Keratinocyte (primary cell): Measurements from ENCODE around the gene RNPEP. TPM values are rescaled to one million over a fixed set of nuclear protein-coding genes. Genes with fewer than 3 reads are reported as not detected.

Source experiments
- DNase-seq: peaks from one replicate; pipeline ENCODE4 v3.0.0-alpha.2; 2011; ENCODE audit warnings: low read depth, missing footprints, low spot score
- FAIRE-seq: peaks from 2 replicates; lab custom pipeline; 2011; peaks lifted over from hg19 to GRCh38; lab: Jason Lieb, UNC
- H2AFZ ChIP-seq: 2 replicates; pipeline ENCODE4 v1.6.0; 2012; ENCODE audit warnings: low read length, control low read depth, inconsistent platforms; ENCODE audit not compliant: control insufficient read depth
- H3K27ac ChIP-seq: 2 replicates; pipeline ENCODE4 v1.5.1; 2011; ENCODE audit warnings: low read length; ENCODE audit not compliant: control insufficient read depth, insufficient read depth
- H3K27me3 ChIP-seq: 3 replicates; pipeline ENCODE4 v1.6.0; 2011; ENCODE audit warnings: low read length; ENCODE audit not compliant: control insufficient read depth, insufficient read depth; ENCODE audit errors: extremely low read depth
- H3K36me3 ChIP-seq, 2 experiments: 2 replicates in 1 of 2; 3 replicates in 1 of 2; pipeline ENCODE4 v1.5.1; 2011; ENCODE audit warnings: low read length in 2 of 2, mild to moderate bottlenecking in 1 of 2; ENCODE audit not compliant: control insufficient read depth in 2 of 2, insufficient read depth in 2 of 2; ENCODE audit errors: extremely low read depth in 1 of 2
- H3K4me1 ChIP-seq: 3 replicates; pipeline ENCODE4 v1.5.1; 2011; ENCODE audit warnings: low read length; ENCODE audit not compliant: control insufficient read depth, insufficient read depth; ENCODE audit errors: extremely low read depth
- H3K4me2 ChIP-seq: 3 replicates; pipeline ENCODE4 v1.6.0; 2011; ENCODE audit warnings: low read depth, low read length; ENCODE audit not compliant: control insufficient read depth, insufficient read depth; ENCODE audit errors: extremely low read depth
- H3K4me3 ChIP-seq, 3 experiments: fragments of 200-600 bp in 1 of 3; sonication (generic) in 1 of 3; 2 replicates in 2 of 3; 3 replicates in 1 of 3; pipeline ENCODE4 v1.5.1; 2011 to 2016; ENCODE audit warnings: low read length in 3 of 3, mild to moderate bottlenecking in 3 of 3, control low read depth in 2 of 3, inconsistent platforms in 1 of 3, low read depth in 1 of 3, mixed read lengths in 1 of 3, mixed run types in 1 of 3, moderate library complexity in 1 of 3; ENCODE audit not compliant: control insufficient read depth in 2 of 3, insufficient read depth in 2 of 3; ENCODE audit errors: extremely low read depth in 1 of 3
- H3K79me2 ChIP-seq: 2 replicates; pipeline ENCODE4 v1.6.0; 2012; ENCODE audit warnings: low read length; ENCODE audit not compliant: control insufficient read depth, insufficient read depth
- H3K9ac ChIP-seq: 3 replicates; pipeline ENCODE4 v1.6.0; 2011; ENCODE audit warnings: low read length; ENCODE audit not compliant: control insufficient read depth, insufficient read depth; ENCODE audit errors: extremely low read depth
- H3K9me1 ChIP-seq: 3 replicates; pipeline ENCODE4 v1.6.0; 2011; ENCODE audit warnings: low read length; ENCODE audit not compliant: control insufficient read depth, insufficient read depth; ENCODE audit errors: extremely low read depth
- H3K9me3 ChIP-seq: 2 replicates; pipeline ENCODE4 v1.5.1; 2012; ENCODE audit warnings: low read depth, low read length; ENCODE audit not compliant: control insufficient read depth
- H4K20me1 ChIP-seq: 3 replicates; pipeline ENCODE4 v1.6.0; 2011; ENCODE audit warnings: low read length; ENCODE audit not compliant: control insufficient read depth, insufficient read depth; ENCODE audit errors: extremely low read depth
- CTCF ChIP-seq, 3 experiments: IDR thresholded peaks in 1 of 3; conservative IDR thresholded peaks in 1 of 3; optimal IDR thresholded peaks in 1 of 3; 2 replicates in 2 of 3; 3 replicates in 1 of 3; pipeline versions ENCODE3 to v1.5.1; 2011; ENCODE audit warnings: low read length in 3 of 3, mild to moderate bottlenecking in 3 of 3, moderate library complexity in 2 of 3, control low read depth in 1 of 3, inconsistent platforms in 1 of 3; ENCODE audit not compliant: insufficient read depth in 2 of 3; ENCODE audit errors: extremely low read depth in 1 of 3
- EZH2 ChIP-seq: IDR thresholded peaks from one replicate; pipeline ENCODE4 v1.6.1; 2012; ENCODE audit warnings: inconsistent platforms, mild to moderate bottlenecking, low read length, moderate library complexity
- dilution Hi-C: fragments of 300-500 bp; cut with MboI; formaldehyde crosslinking; loops from one replicate; pipeline ENCODE4 v1.7.0; 2020; ENCODE audit warnings: low sequenced_read_pairs; ENCODE audit not compliant: extremely low pct_ligation_motif_present
- polyA minus RNA-seq, 3 experiments: library from RNA; depleted of rRNA, polyadenylated mRNA; stranded (reverse); fragments of >200 nt; gene quantifications; 1 replicate in 1 of 3; 2 replicates in 1 of 3; 3 replicates in 1 of 3; pipeline ENCODE4 v1.2.3, GENCODE V29; 2011
- polyA plus RNA-seq, 5 experiments: library from polyadenylated mRNA; depleted of rRNA in 3 of 5; stranded (reverse) in 3 of 5; stranded (forward) in 1 of 5; unstranded in 1 of 5; fragments of >200 nt; gene quantifications; 1 replicate in 1 of 5; 2 replicates in 3 of 5; 3 replicates in 1 of 5; pipeline versions ENCODE4 v1.2.1 to v1.2.3, GENCODE V29; 2011 to 2012; ENCODE audit warnings: missing spikeins in 2 of 5, low read depth in 1 of 5, low replicate concordance in 1 of 5

The RNPEP gene
- polyA plus RNA-seq (35.4 to 63.0 TPM (median 59.8 TPM) in 3 replicates), polyA minus RNA-seq (53.5 to 133 TPM (median 56.0 TPM) in 3 replicates)
- 32.3 TPM for polyA plus RNA-seq (2011; ENCODE audit: low read depth)
- polyA plus RNA-seq (2011; cell fraction: cytosol; rRNA removed): 46.5 and 51.2 TPM in 2 replicates
- polyA plus RNA-seq (2011; cell fraction: nucleus; rRNA removed): 71.9 and 75.9 TPM in 2 replicates
- polyA plus RNA-seq (2012; ENCODE audit: low replicate concordance): 66.8 and 71.1 TPM in 2 replicates
- 46.4 TPM for polyA minus RNA-seq (2011; cell fraction: cytosol; rRNA and poly(A)+ RNA removed)
- polyA minus RNA-seq (2011; cell fraction: nucleus; rRNA and poly(A)+ RNA removed): 29.3 and 37.8 TPM in 2 replicates

- TF ChIP-seq EZH2: no peak
- peak in 2 of 3 experiments; percentile 16 to 38 for TF ChIP-seq CTCF (optimal IDR thresholded peaks at IDR 0.05 in 1 of 3, IDR thresholded peaks at IDR 0.05 in 1 of 3, conservative IDR thresholded peaks at IDR 0.05 in 1 of 3; ENCODE audit: extremely low read depth in 1 of 3, insufficient read depth in 2 of 3, low read length in 3 of 3)
- dilution Hi-C loops: no loop called here
- peak within 1 kb of the TSS; percentile 96 for H3K4me2 ChIP-seq
- DNase-seq (no peak), FAIRE-seq (no peak)
- H3K9ac ChIP-seq: peak within 1 kb of the TSS; percentile 80
- H2AFZ ChIP-seq: peak within 1 kb of the TSS; percentile 95
- no peaks in the 10 kb centered on the region for H4K20me1 ChIP-seq
- peak within 1 kb of the TSS; percentile 81 for H3K27ac ChIP-seq
- H3K79me2 ChIP-seq: peaks cover 32% of the 10 kb centered on the region
- no peaks in the 10 kb centered on the region for H3K9me3 ChIP-seq
- H3K36me3 ChIP-seq: no peaks in the 10 kb centered on the region
- H3K4me1 ChIP-seq: peaks cover 37% of the 10 kb centered on the region
- H3K27me3 ChIP-seq: no peaks in the 10 kb centered on the region
- peak within 1 kb of the TSS; percentile 86 to 95 (median 90) for H3K4me3 ChIP-seq
- H3K9me1 ChIP-seq: no peaks in the 10 kb centered on the region
Measured at GRCh38 chr1:201982623-201983379, at the start of gene RNPEP. TSS of gene RNPEP (plus strand) at chr1:201982648. CDS start at chr1:201982667, 19 bp downstream.

GRCh38 chr1:201933840-201934430 lies 48.5 kb upstream of the RNPEP start:
- dilution Hi-C loops: no loop called here
- H3K9me3 ChIP-seq: no peaks in the 10 kb centered on the region
- H3K79me2 ChIP-seq: no peaks in the 10 kb centered on the region
- DNase-seq (no peak), FAIRE-seq (no peak)
- H4K20me1 ChIP-seq: no peaks in the 10 kb centered on the region
- TF ChIP-seq EZH2 (no peak), CTCF (optimal IDR thresholded peaks at IDR 0.05 in 1 of 3, IDR thresholded peaks at IDR 0.05 in 1 of 3, conservative IDR thresholded peaks at IDR 0.05 in 1 of 3; ENCODE audit: extremely low read depth in 1 of 3, insufficient read depth in 2 of 3, low read length in 3 of 3) (no peak)
- no peak overlapping the region for H3K27ac ChIP-seq
- no peak overlapping the region for H2AFZ ChIP-seq
- H3K4me2 ChIP-seq: no peak overlapping the region
- peaks cover 9% of the 10 kb centered on the region for H3K4me1 ChIP-seq
- H3K9me1 ChIP-seq: no peaks in the 10 kb centered on the region
- H3K27me3 ChIP-seq: no peaks in the 10 kb centered on the region
- no peak overlapping the region for H3K9ac ChIP-seq
- H3K36me3 ChIP-seq: no peaks in the 10 kb centered on the region
- no peak overlapping the region for H3K4me3 ChIP-seq
